ENCODE results near the gene LRP1-AS.

DNA sequence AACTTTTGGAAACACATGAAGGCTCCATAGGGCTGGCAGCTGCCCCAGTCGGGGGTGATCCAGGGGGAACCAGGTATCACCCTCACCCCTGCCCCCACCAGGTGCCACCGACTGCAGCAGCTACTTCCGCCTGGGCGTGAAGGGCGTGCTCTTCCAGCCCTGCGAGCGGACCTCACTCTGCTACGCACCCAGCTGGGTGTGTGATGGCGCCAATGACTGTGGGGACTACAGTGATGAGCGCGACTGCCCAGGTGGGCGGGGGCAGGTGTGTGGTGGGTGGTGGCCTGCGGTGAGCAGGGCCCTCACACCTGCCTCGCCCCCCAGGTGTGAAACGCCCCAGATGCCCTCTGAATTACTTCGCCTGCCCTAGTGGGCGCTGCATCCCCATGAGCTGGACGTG lies 46.8 kb upstream of the LRP1-AS start:
- TF ChIP-seq CTCF (IDR thresholded peaks at IDR 0.05) (no peak), POLR2AphosphoS5 (IDR thresholded peaks at IDR 0.05) (no peak), POLR2A (IDR thresholded peaks at IDR 0.05) (no peak)
